H4 (cell line): Measurements from ENCODE around the gene CACNA1I. TPM values are rescaled to one million over a fixed set of nuclear protein-coding genes. Genes with fewer than 3 reads are reported as not detected.

ENCODE experiments used
- DNase-seq: peaks from one replicate; pipeline ENCODE4 v3.0.0-alpha.2; 2015; ENCODE audit warnings: low spot score
- total RNA-seq: library from RNA; depleted of rRNA; stranded (reverse); fragments of >200 nt; shearing (Covaris generic); gene quantifications from 2 replicates; pipeline ENCODE4 v1.2.3, GENCODE V29; 2014

Gene CACNA1I
- total RNA-seq, 1 experiment from 2014 or later: 0.19 TPM

GRCh38 chr22:39535831-39536449 is 34.6 kb upstream of the CACNA1I start:
- no peak for DNase-seq

GRCh38 chr22:39536711-39537110 is 33.8 kb upstream of the CACNA1I start:
- DNase-seq: no peak

- DNase-seq: no peak
These were observed 32.6 kb upstream of the CACNA1I start for GRCh38 chr22:39537975-39538374.

GRCh38 chr22:39543095-39543494 is 27.5 kb upstream of the CACNA1I start:
- DNase-seq: no peak

DNA sequence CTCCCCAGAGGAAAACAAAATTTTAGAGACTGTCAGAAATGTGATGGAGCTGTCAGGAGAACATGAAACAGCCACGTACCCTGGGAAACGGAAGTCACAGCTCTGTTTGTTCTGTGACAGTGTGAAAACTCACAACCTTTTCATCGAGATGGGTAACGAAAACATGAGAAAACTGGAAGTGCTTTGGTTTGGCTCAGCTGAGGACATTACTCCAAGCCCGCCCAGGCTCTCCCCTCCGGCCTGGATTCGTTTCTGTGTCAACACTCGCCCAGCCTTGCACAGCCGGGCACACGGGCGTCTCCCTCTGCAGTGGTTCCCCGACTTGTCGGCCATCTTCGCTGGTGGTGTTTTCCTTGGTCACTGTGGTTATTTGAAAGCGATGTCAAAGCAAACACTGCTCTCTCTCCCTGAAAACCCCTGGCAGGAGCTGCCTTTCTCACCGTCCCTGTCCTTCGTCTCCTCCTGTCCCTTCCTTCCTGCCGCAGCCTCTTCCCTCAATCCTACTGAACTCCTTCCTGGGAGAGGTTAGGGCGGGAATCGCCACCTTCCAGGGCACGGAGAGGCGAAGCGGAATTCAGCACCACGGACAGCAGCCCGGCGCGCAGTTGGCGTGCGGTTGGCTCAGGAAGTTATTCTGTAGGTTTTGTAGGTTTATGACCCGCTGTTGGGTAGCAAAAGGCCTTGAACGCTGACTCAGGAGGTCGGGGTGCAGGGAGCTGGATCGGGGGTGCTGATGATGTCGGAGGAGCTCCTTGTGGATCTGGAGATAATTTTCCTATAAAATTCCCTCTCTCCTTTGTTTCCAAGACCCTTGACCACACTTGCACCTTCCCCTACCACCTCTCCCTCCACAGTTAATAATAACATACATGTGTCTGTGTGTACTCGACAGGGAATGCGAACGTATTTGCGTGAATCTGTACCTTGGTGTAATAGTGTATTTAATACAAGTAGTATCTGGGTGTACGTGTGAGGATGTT is 24.9 kb upstream of the CACNA1I start:
- DNase-seq: no peak

DNA sequence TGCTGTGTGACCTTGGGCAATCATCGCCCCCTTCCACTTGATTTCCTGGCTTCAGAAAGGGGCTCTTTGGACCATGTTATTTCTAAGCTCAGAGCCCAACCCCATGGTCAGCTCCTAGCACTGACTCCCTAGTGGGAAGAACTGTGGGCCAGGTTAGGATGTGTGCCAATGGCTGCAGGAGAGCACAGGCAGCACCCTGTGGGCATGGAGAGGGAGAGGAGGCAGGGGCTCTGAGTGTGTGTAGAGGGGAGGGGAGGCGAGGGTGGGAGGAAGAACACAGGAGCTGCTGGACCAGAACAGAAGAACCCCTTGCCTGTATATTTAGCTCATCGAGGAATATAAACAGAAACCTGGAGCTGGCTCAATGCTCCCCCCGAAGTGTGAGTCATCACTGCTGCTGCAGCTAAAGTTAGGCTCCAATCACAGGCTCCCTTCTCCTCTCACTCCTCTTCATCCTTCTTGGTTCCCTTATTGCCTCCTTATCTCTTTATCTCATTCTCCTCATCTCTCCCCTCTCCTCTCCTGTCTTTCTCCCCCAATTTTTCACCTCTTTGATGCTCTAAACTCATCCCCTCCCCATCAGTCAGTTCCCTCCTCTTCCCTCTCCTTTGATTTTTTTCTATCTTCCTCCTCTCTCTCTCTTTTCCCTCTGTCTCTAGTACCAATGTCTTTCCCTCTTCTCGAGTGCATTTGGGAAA is 23.5 kb upstream of the CACNA1I start:
- DNase-seq: peak; percentile 51

DNA sequence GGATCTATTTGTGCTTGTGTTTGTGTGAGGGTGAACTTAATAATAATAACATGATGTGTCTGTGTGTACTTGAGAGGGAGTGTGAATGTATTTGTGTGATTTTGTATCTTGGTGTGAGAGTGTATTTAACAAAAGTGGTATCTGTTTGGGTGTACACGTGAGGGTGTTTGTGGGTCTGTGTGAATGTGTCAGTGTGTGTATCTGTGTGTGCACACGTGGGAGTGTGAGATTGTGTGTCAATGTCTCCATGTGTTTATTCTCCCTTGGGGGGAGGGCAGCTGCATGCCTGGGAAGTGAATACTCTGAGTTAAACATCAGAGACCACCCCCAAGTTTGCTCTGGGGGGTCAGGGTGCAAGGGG is 23.0 kb upstream of the CACNA1I start:
- no peak for DNase-seq

GRCh38 chr22:39553429-39553828 is 17.1 kb upstream of the CACNA1I start:
- DNase-seq: no peak

DNA sequence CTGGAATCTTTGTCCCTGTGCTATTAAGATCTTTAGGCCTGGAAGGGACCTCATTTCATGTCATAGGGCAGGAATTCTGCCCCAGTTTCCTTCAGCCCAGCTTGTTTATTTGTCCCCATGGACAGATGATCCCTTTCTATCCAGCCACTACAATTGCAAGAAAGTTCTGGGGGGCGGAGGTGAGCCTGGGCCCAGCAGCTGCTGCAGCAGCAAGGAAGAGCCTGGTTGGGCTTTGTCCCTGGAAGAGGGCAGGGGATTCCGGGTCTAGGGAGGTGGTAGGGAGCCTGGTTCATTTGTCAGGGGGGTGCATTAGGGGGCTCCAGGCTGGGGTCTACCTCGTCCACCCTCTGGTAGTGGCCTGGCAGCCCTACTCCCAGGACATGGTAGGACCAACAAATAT is 16.4 kb upstream of the CACNA1I start:
- DNase-seq: no peak

GRCh38 chr22:39556970-39557841 is 13.3 kb upstream of the CACNA1I start:
- DNase-seq: no peak

DNA sequence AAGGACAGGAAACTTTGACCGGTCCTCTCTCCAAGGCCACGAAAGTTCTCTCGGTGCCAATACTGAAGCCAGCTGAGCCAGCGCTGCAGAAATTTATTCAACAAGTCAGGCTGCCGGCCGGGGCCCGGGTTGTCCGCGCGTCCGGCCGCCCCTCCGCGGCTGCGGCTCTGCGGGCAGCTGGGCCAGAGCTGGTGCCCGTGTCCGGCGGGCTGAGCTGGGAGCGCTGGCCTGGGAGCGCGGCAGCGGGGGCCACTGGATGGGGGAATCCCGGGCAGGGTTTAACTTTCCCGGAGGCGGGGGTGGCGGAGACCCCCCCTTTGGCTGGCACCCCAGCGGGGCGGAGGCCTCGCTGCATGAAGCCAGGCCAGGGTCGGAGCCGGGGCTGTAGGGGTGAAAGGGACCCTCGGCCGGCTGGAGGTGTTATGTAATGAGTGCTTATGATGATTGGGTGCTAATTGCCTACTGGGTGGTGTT is 12.3 kb upstream of the CACNA1I start:
- DNase-seq: no peak

GRCh38 chr22:39558950-39559349 is 11.6 kb upstream of the CACNA1I start:
- DNase-seq: no peak

DNA sequence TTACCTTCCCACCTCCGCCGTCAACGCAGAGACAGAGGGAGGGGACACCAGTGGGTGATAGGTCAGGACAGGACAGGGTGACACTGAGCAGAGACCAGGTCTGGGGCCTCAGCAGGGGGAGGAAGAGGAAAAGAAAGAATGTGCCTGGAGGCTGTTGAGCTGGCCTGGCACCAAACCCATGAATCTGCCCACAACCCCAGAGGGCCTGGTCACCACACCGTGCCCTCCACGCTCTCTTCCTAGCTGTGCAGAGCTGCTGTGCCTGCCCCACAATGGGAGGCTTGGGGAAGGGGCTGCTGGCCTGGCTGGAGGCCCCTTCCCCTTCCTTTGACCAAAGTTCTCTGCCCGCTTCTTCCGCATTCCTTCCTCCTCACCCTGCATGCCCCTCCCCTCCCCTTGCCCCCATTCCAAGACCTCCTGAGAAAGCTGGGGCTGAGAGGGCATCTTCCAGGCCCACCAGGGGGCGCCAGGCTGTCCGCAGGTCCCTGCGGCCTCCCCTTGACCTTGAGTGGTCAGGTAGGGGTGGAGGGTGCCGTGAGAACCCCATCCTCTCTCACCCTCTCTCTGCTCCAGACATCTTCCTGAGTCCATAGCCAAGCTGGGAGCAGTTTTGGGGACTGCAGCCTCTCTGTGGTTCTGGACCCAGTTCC is 11.0 kb upstream of the CACNA1I start:
- no peak for DNase-seq

- no peak for DNase-seq
These were observed 10.4 kb upstream of the CACNA1I start for GRCh38 chr22:39560127-39560526.

- no peak for DNase-seq
These were observed 7.6 kb upstream of the CACNA1I start for GRCh38 chr22:39562839-39563489.

DNA sequence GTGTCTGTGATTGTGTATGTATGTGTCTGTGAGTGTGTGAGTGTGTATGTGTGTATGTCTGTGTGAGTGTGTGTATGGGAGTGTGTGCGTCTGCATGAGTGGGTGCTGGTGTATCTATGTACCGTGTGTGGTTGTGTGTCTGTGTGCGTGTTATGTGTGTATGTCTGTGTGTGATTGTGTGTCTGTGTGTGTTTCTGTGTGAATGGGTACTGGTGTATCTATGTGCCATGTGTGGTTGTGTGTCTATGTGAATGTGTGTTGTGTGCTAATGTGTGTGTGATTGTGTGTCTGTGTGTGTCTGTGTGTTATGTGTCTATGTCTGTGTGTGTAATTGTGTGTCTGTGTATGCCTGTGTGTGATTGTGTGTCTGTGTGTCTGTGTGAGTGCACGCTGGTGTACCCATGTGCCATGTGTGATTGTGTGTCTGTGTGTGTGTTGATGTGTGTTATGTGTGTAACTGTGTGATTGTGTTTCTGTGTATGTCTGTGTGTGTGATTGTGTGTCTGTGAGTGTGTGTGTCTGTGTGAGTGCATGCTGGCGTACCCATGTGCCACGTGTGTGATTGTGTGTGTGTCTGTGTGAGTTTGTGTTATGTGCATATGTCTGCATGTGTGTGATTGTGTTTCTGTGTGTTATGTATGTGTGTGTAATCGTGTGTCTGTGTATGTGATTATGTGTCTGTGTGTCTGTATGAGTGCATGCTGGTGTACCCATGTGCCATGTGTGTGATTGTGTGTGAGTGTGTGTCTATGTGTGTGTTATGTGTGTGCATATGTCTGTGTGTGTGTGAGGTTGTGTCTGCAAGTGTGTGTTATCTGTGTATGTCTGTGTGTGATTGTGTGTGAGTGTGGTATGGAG is 6.8 kb upstream of the CACNA1I start:
- DNase-seq: no peak

DNA sequence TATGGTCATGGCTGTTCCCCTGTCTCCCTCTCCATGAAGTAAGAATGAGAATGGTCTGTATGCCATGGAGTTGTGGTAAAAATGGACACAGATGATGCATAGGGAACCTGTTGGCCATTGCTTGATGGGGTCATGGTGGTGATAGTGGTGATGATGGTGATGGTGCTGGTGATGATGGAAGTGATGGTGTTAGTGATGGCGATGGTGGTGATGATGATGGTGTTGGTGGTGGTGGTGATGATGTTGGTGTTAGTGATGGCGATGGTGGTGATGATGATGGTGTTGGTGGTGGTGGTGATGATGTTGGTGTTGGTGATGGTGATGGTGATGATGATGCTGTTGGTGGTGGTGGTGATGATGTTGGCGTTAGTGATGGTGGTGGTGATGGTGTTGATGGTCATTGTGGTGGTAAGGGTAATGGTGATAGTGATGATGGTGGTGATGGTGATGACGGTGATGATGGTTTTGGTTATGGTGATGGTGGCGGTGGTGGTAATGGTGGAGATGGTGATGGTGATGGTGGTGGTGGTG is 5.1 kb upstream of the CACNA1I start:
- DNase-seq: no peak

- DNase-seq: no peak
These were observed 3.2 kb upstream of the CACNA1I start for GRCh38 chr22:39567135-39567946.
